ENCODE results near the gene LTBP1.
A peak's percentile ranks its signal among the peaks of the same experiment; 100 is the strongest.
"Not testable (repeated sequence)": the region's sequence is repeated elsewhere in the genome, so short reads cannot be mapped to it uniquely, and the experiment has no call there.

Gene LTBP1

GRCh38 chr2:33051586-33052360 is 105.0 kb downstream of the LTBP1 start:
- DNase-seq, result no peak

DNA sequence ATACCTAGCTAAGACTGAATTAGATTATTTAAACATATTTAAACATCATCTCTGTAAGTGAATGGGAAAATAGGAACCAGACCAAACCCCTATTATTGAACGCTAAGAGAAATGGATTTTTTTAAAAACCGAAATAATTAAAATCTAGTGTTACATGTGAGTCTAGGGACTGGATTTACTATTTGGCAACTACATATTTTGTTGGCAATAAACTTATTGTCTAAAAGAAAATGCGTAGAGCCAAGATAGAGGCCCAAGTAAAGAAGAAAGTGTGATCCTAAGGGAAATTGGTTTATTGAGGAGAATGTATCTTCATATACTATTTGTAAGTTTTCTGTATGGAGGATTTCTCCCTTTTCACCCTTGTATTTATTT is 105.6 kb downstream of the LTBP1 start:
- no peak for DNase-seq

- not testable (repeated sequence) for DNase-seq
These were observed 106.0 kb downstream of the LTBP1 start for GRCh38 chr2:33052795-33053194.

DNA sequence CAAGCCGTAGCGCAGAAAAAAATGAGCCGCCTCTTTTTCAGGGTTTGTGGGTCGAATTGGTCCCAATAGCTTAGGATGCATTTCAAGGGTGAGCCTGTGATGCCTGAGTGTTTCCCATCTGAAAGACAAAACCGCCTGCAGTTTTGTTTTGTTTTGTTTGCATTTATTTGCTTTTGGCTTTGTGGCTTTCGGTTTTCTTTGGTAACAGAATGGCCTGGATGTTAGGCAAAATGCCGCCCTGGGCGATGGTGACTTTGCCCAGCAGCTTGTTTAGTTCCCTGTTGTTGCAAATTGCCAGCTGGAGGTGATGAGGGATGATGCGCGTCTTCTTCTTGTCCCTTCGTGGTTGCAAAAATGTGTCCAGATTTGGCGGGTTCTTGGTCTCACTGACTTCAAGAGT is 109.4 kb downstream of the LTBP1 start:
- DNase-seq, result no peak

- not testable (repeated sequence) for DNase-seq
These were observed 110.7 kb downstream of the LTBP1 start for GRCh38 chr2:33057307-33058028.

DNA sequence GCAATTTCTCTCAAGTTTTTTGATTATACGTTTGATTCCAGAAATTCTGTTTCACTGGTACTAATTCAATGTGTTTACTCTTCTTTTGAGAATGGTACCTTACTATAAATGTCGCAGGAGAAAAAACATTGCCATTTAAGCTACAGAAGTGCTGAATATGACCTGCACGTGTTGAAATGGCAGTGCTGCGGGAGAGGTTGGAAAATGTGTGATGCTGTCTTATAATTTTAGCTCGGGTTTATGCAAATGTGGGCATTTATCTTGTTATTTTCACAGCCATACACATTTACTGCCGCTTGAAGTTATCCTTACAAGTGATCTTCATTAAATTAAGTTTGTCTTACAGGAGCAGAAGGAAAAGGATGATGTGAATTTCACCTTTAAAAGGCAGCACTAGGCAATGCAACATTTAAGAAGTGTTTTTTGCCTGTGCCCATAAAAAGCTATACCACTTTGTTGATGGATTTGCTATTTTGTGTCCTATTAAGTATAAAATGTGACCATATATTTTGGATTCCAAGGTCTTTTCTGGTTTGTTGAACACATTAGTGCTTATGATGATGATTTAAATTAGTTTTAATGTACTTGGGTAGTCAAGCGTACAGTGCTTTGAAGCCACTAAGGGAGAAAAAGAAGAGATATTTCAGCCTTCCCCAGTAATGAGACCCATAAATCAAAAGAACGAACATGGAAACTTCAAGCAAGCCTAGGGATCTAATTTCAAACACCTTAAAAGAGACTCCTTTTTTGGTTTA is 112.1 kb downstream of the LTBP1 start:
- peak; percentile 37 to 41 for DNase-seq

GRCh38 chr2:33059471-33060156 is 112.9 kb downstream of the LTBP1 start:
- no peak for DNase-seq

- DNase-seq, result no peak
These were observed 113.7 kb downstream of the LTBP1 start for GRCh38 chr2:33060405-33060804.

GRCh38 chr2:33062665-33063250 is 116.0 kb downstream of the LTBP1 start:
- DNase-seq, result no peak

- no peak for DNase-seq
These were observed 117.6 kb downstream of the LTBP1 start for GRCh38 chr2:33064349-33064801.

DNA sequence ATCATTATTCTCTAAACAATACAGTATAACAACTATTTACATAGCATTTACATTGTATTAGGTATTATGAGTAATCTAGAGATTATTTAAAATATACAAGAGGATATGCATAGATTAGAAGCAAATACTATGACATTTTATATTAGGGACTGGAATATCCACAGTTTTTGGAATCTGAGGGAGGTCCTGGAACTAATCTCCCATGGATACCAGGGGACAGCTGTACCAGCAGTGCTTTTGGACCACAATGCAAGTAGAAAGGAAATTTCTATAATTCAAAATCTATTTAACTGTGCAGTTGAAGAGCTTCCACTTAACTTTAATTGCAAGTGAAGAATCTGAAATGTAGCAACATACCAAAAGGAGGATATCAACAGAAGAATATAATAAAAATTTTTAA is 120.8 kb downstream of the LTBP1 start:
- no peak for DNase-seq

DNA sequence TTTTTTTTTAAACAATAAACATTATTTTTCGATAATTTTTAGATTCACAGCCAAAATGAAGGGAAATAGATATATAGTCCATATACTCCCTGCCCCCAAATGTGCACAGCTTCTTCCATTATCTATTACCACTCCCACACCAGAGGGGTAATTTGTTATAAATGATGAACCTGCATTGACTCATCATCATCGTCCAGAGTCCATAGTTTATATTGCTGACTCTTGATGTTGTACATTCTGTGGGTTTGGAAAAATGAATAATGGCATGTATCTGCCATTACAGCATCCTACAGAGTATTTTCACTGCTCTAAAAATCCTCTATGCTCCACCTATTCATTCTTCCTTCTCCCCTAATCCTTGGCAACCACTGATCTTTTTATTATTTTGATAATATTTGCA is 121.5 kb downstream of the LTBP1 start:
- no peak for DNase-seq

DNA sequence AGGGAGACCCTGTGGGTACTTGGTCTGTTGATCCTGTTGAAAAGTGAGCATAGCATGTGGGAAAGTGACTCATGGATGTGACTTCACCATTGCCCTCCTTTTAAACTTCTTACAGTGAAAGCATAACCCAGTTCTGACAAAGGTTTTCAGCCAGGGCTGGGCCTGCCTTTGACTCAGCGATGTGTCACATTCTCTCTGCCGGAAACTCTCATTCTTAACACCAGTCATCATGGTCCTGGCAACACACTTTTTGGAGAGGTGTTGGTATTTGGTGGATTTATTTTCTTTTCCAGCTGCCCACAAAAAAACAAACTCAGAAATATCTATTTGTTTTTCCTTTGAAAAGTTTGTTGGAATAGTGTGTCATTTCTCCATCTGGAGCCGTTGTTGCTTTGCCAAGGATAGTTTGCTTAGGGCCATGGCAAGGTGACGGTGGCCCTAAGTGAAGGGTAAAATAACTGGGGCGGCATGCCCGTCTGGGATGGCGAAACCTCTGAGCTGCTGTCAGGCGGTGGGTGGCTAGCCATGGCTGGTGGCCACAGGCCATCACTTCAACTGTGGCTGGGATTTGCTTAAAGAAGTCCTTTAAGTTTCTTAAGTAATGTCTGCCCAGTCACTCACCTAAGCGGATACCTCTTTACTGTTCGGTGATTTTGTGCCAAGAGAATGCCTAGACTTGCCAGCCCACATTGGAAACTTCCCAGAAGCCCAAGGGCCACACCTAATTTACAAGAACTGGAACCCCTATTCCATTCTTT is 123.3 kb downstream of the LTBP1 start:
- DNase-seq, result peak in 1 of 2 experiments; percentile 53

DNA sequence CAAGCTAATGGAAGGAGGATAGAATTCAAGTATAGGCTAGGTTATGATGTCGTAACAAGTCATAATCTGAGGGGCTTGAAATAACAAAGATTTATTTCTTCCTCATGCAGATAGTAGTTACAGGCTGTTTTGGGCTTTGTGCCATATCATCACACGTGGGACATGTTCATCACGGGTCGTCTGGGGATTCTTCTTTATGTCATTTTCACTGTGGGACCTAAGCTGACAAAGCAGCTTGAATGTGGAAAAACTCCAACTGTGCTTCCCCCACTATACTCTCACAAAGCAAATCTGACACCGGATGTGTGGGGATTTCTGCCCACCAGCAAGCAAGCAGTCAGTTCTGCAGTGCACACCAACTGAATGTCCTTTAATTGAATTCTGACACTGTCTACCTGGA is 124.8 kb downstream of the LTBP1 start:
- no peak for DNase-seq

- no peak for DNase-seq
These were observed 125.9 kb downstream of the LTBP1 start for GRCh38 chr2:33072614-33073013.

DNA sequence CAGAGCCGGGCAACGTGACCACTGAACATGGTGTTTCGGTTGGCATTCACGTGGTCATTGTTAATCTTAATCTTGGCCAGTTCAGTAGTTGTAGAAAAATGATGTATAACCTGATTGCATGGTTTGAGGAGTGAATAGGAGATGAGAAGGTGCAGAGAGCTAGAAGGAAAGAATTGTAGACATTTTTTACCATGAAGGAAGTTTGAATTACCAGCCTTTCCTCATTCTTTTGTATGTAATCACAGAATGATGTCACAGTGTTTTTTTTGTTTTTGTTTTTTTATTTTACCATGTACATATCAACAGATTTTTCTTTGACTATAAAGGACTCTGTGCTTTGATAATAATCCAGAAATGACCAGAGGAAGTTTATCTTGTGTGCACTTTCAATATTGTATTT is 126.3 kb downstream of the LTBP1 start:
- no peak for DNase-seq

DNA sequence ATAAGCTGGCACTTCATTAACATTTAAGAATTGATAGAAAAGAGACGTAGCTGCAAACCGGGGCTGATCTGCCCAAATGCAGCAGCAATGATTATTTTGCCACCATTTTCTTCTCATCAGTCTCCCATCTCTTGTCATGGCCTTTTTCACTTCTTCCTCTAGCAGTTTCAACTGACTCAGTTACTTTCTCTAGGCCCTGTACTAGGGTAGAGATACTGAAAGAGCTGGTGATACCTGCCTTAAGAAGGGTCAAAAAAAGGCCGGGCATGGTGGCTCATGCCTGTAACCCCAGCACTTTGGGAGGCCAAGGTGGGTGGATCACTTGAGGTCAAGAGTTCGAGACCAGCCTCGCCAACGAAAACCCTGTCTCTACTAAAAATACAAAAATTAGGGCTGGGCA is 127.4 kb downstream of the LTBP1 start:
- no peak for DNase-seq

DNA sequence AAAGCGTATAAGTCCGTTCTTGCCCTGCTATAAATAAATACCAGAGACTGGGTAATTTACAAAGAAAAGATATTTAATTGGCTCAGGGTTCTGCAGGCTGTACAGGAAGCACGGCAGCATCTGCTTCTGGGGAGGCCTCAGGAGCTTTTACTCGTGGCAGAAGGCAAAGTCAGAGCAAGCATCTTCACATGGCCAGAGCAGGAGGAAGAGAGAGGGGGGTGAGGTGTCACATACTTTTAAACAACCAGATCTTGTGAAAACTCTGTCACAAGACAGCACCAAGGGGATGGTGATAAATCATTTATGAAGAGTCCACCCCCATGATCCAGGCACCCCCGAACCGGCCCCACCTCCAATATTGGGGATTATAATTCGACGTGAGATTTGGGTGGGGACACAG is 130.6 kb downstream of the LTBP1 start:
- no peak for DNase-seq

DNA sequence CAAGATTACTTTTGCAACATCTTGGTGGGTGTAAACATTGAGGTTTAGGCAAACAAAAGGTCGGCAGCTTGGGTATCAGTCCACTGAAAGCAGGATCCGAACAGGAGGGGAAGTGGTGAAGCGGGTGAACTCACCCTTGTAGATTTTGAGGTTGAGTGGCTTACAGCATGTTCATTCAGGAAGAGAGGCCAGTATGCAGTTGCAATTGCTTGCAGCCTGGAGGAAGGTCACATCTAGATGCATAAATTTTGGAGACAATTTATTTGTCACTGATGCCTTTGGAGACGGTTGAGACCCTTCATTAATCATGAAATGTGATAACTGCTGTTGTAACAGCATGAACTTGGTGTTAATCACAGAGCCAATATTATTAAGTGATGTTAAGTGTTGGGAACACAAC is 131.1 kb downstream of the LTBP1 start:
- no peak for DNase-seq

DNA sequence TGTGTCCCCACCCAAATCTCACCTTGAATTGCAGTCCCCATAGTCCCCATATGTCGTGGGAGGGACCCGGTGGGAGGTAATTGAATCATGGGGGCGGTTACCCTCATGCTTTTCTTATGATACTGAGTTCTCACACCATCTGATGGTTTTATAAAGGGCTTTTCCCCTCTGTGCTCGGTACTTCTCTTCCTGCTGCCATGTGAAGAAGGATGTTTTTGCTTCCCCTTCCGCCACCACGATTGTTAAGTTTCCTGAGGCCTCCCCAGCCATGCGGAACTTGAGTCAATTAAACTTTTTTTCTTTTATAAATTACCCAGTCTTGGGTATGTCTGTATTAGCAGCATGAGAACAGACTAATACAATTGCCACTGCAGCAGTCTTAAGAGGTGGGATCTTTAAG is 134.9 kb downstream of the LTBP1 start:
- no peak for DNase-seq

DNA sequence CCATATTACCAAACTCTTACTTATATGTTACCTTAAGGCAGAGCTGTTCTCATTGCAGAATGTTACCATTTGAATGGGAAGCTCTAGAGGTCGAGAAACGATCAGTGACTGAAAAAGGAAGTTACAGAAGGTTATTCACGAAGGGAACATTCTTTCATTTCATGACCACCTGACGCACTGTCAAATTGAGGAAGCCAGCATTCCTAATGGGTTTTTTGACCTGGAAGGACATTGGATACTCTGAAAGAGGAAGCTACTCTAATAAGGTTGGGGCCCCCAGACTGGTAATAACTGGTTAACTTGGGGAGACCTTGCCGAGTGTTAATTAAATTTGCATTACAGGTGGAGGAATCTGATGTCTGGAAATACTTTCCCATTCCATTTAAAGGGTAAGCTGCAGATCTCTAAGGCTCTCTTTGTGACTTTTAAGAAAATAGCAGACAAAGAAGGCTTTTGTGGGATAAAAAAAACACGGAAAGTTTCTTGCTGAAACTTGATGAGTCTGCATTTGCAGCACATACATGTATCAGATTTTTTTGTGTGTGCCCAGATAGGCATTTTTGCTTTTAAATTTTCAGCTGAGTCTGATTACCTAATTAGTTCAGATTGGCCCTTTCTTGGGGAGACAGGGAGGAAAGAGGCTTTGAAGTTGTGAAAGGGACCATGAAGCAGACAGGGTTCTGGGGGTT is 137.1 kb downstream of the LTBP1 start:
- DNase-seq, result no peak

Measured in NCI-H446 (cell line).